ENCODE data around the gene CFD.

CFD gene

GRCh38 chr19:854549-854948 is 4.9 kb upstream of the CFD start:
- H3K36me3 ChIP-seq (ENCODE audit: control insufficient read depth in 2 of 2, insufficient read depth in 2 of 2, low read length in 2 of 2), result no peaks in the 10 kb centered on the region
- H3K4me3 ChIP-seq (ENCODE audit: low read length in 2 of 2), result no peak overlapping the region
- H3K9ac ChIP-seq (ENCODE audit: low read length in 2 of 2), result no peak overlapping the region
- H3K27ac ChIP-seq (ENCODE audit: low read length), result no peak overlapping the region
- H3K9me3 ChIP-seq (ENCODE audit: control insufficient read depth in 2 of 2, low read length in 2 of 2), result no peaks in the 10 kb centered on the region
- peaks cover 16% of the 10 kb centered on the region for H3K4me1 ChIP-seq (ENCODE audit: control insufficient read depth, insufficient read depth, low read length)
- peaks cover 21% of the 10 kb centered on the region in 2 donors for H3K27me3 ChIP-seq (ENCODE audit: control insufficient read depth in 1 of 2, insufficient read depth in 2 of 2, low read length in 2 of 2)

DNA sequence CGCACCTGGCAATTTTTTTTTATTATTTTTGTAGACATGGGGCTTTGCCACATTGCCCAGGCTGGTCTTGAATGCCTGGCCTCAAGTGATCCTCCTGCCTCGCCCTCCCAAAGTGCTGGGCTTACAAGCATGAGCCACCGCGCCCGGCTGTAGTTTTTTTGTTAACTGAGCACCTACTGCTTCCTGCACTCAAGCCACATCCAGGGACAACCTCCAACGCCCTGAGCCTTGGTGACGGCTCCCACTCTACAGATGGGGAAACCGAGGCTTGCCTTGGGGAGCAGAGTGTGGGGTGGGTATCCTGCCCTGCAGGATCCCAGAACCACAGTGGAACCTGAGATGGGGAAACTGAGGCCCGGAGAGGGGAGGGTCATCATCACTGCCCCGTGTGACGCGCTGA is 4.3 kb upstream of the CFD start:
- H3K27ac ChIP-seq (ENCODE audit: low read length), result no peak overlapping the region
- no peaks in the 10 kb centered on the region for H3K36me3 ChIP-seq (ENCODE audit: control insufficient read depth in 2 of 2, insufficient read depth in 2 of 2, low read length in 2 of 2)
- peaks cover 22% of the 10 kb centered on the region for H3K4me1 ChIP-seq (ENCODE audit: control insufficient read depth, insufficient read depth, low read length)
- no peaks in the 10 kb centered on the region for H3K9me3 ChIP-seq (ENCODE audit: control insufficient read depth in 2 of 2, low read length in 2 of 2)
- H3K27me3 ChIP-seq (ENCODE audit: control insufficient read depth in 1 of 2, insufficient read depth in 2 of 2, low read length in 2 of 2), result peaks cover 25 to 26% of the 10 kb centered on the region in 2 donors
- no peak overlapping the region for H3K4me3 ChIP-seq (ENCODE audit: low read length in 2 of 2)
- H3K9ac ChIP-seq (ENCODE audit: low read length in 2 of 2), result no peak overlapping the region

GRCh38 chr19:855566-856120 is 3.8 kb upstream of the CFD start:
- H3K9ac ChIP-seq (ENCODE audit: low read length in 2 of 2), result no peak overlapping the region
- H3K4me3 ChIP-seq (ENCODE audit: low read length in 2 of 2), result no peak overlapping the region
- no peaks in the 10 kb centered on the region for H3K36me3 ChIP-seq (ENCODE audit: control insufficient read depth in 2 of 2, insufficient read depth in 2 of 2, low read length in 2 of 2)
- no peaks in the 10 kb centered on the region for H3K9me3 ChIP-seq (ENCODE audit: control insufficient read depth in 2 of 2, low read length in 2 of 2)
- H3K27ac ChIP-seq (ENCODE audit: low read length), result no peak overlapping the region
- H3K4me1 ChIP-seq (ENCODE audit: control insufficient read depth, insufficient read depth, low read length), result peaks cover 18% of the 10 kb centered on the region
- H3K27me3 ChIP-seq (ENCODE audit: control insufficient read depth in 1 of 2, insufficient read depth in 2 of 2, low read length in 2 of 2), result peaks cover 25 to 28% of the 10 kb centered on the region in 2 donors

- Histone ChIP-seq H3K4me1 (ENCODE audit: control insufficient read depth, insufficient read depth, low read length) (peaks cover 19% of the 10 kb centered on the region), H3K27ac (ENCODE audit: low read length) (no peak overlapping the region), H3K36me3 (ENCODE audit: control insufficient read depth in 2 of 2, insufficient read depth in 2 of 2, low read length in 2 of 2) (no peaks in the 10 kb centered on the region), H3K9me3 (ENCODE audit: control insufficient read depth in 2 of 2, low read length in 2 of 2) (no peaks in the 10 kb centered on the region), H3K9ac (ENCODE audit: low read length in 2 of 2) (no peak overlapping the region), H3K27me3 (ENCODE audit: control insufficient read depth in 1 of 2, insufficient read depth in 2 of 2, low read length in 2 of 2) (peaks cover 22 to 26% of the 10 kb centered on the region in 2 donors), H3K4me3 (ENCODE audit: low read length in 2 of 2) (no peak overlapping the region)
These were observed 1.2 kb upstream of the CFD start for GRCh38 chr19:858284-858683.

GRCh38 chr19:861141-861755 is 1.8 kb downstream of the CFD start:
- Histone ChIP-seq H3K9me3 (ENCODE audit: control insufficient read depth in 2 of 2, low read length in 2 of 2) (no peaks in the 10 kb centered on the region), H3K4me1 (ENCODE audit: control insufficient read depth, insufficient read depth, low read length) (peaks cover 27% of the 10 kb centered on the region), H3K27me3 (ENCODE audit: control insufficient read depth in 1 of 2, insufficient read depth in 2 of 2, low read length in 2 of 2) (peaks cover 17 to 23% of the 10 kb centered on the region in 2 donors), H3K9ac (ENCODE audit: low read length in 2 of 2) (no peak overlapping the region), H3K36me3 (ENCODE audit: control insufficient read depth in 2 of 2, insufficient read depth in 2 of 2, low read length in 2 of 2) (no peaks in the 10 kb centered on the region), H3K27ac (ENCODE audit: low read length) (no peak overlapping the region), H3K4me3 (ENCODE audit: low read length in 2 of 2) (no peak overlapping the region)

- Histone ChIP-seq H3K4me3 (ENCODE audit: low read length in 2 of 2) (no peak overlapping the region), H3K9ac (ENCODE audit: low read length in 2 of 2) (no peak overlapping the region), H3K27ac (ENCODE audit: low read length) (no peak overlapping the region), H3K36me3 (ENCODE audit: control insufficient read depth in 2 of 2, insufficient read depth in 2 of 2, low read length in 2 of 2) (no peaks in the 10 kb centered on the region), H3K27me3 (ENCODE audit: control insufficient read depth in 1 of 2, insufficient read depth in 2 of 2, low read length in 2 of 2) (peaks cover 17 to 23% of the 10 kb centered on the region in 2 donors), H3K9me3 (ENCODE audit: control insufficient read depth in 2 of 2, low read length in 2 of 2) (no peaks in the 10 kb centered on the region), H3K4me1 (ENCODE audit: control insufficient read depth, insufficient read depth, low read length) (peaks cover 27% of the 10 kb centered on the region)
These were observed 2.5 kb downstream of the CFD start for GRCh38 chr19:861756-862580.

DNA sequence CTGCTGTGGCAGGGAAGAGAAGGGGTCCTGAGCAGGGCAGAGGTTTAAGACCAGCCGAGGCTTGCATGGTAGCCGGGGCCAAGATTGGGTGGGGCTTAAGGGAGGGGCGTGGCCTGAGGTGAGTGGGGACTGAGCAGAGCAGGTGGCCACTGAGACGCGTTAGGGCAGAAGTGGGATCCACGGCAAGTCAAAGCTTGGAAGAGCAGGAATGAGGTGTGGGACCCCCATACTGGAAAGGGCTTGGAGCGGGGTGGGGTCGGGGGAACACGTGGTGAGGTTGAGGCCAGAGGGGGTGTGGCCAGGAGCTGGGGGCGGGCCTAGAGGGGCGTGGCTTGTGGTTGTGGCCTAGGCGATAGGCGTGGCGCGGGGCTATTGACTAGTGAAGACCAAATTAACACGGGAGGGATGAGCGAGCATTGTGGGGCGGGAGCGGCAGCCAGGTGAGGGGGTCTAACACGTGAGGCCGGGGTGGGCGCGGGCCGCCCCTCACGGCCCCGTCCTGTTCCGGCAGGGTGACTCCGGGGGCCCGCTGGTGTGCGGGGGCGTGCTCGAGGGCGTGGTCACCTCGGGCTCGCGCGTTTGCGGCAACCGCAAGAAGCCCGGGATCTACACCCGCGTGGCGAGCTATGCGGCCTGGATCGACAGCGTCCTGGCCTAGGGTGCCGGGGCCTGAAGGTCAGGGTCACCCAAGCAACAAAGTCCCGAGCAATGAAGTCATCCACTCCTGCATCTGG is 3.3 kb downstream of the CFD start:
- H3K9ac ChIP-seq (ENCODE audit: low read length in 2 of 2), result no peak overlapping the region
- peaks cover 28% of the 10 kb centered on the region for H3K4me1 ChIP-seq (ENCODE audit: control insufficient read depth, insufficient read depth, low read length)
- H3K9me3 ChIP-seq (ENCODE audit: control insufficient read depth in 2 of 2, low read length in 2 of 2), result no peaks in the 10 kb centered on the region
- H3K4me3 ChIP-seq (ENCODE audit: low read length in 2 of 2), result peak overlapping the region in 1 of 2 donors; percentile 3
- H3K27ac ChIP-seq (ENCODE audit: low read length), result no peak overlapping the region
- peaks cover 17 to 23% of the 10 kb centered on the region in 2 donors for H3K27me3 ChIP-seq (ENCODE audit: control insufficient read depth in 1 of 2, insufficient read depth in 2 of 2, low read length in 2 of 2)
- peaks cover 3 to 4% of the 10 kb centered on the region in 2 donors for H3K36me3 ChIP-seq (ENCODE audit: control insufficient read depth in 2 of 2, insufficient read depth in 2 of 2, low read length in 2 of 2)

DNA sequence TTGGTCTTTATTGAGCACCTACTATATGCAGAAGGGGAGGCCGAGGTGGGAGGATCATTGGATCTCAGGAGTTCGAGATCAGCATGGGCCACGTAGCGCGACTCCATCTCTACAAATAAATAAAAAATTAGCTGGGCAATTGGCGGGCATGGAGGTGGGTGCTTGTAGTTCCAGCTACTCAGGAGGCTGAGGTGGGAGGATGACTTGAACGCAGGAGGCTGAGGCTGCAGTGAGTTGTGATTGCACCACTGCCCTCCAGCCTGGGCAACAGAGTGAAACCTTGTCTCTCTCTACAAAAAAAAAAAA is 3.8 kb downstream of the CFD start:
- peaks cover 32% of the 10 kb centered on the region for H3K4me1 ChIP-seq (ENCODE audit: control insufficient read depth, insufficient read depth, low read length)
- H3K27ac ChIP-seq (ENCODE audit: low read length), result no peak overlapping the region
- H3K27me3 ChIP-seq (ENCODE audit: control insufficient read depth in 1 of 2, insufficient read depth in 2 of 2, low read length in 2 of 2), result peaks cover 15 to 23% of the 10 kb centered on the region in 2 donors
- H3K9ac ChIP-seq (ENCODE audit: low read length in 2 of 2), result no peak overlapping the region
- H3K36me3 ChIP-seq (ENCODE audit: control insufficient read depth in 2 of 2, insufficient read depth in 2 of 2, low read length in 2 of 2), result peaks cover 3 to 4% of the 10 kb centered on the region in 2 donors
- H3K4me3 ChIP-seq (ENCODE audit: low read length in 2 of 2), result no peak overlapping the region
- no peaks in the 10 kb centered on the region for H3K9me3 ChIP-seq (ENCODE audit: control insufficient read depth in 2 of 2, low read length in 2 of 2)

DNA sequence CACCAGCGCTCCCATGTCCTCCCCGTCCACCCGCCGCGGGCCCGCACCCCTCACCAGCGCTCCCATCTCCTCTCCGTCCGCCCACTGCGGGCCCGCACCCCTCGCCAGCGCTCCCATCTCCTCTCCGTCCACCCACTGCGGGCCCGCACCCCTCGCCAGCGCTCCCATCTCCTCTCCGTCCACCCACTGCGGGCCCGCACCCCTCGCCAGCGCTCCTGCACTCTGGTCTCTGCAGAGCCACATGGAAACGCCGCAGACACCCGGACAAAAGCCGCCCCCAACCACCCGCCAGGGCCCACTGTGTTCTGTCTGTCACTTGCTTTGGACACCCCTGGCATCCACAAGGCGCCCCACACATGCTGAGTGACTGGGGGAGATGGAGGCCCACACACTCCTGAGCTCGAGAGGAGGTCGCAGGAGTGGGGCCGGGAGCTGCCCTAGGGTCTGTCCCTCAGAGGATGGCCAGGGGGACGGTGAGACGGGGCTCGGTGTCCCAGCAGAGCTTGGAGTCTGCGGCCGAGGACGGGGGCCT is 7.4 kb downstream of the CFD start:
- peaks cover 3 to 7% of the 10 kb centered on the region in 2 donors for H3K36me3 ChIP-seq (ENCODE audit: control insufficient read depth in 2 of 2, insufficient read depth in 2 of 2, low read length in 2 of 2)
- no peak overlapping the region for H3K27ac ChIP-seq (ENCODE audit: low read length)
- H3K4me3 ChIP-seq (ENCODE audit: low read length in 2 of 2), result no peak overlapping the region
- H3K27me3 ChIP-seq (ENCODE audit: control insufficient read depth in 1 of 2, insufficient read depth in 2 of 2, low read length in 2 of 2), result peaks cover 0 to 4% of the 10 kb centered on the region in 2 donors
- H3K4me1 ChIP-seq (ENCODE audit: control insufficient read depth, insufficient read depth, low read length), result peaks cover 33% of the 10 kb centered on the region
- no peak overlapping the region for H3K9ac ChIP-seq (ENCODE audit: low read length in 2 of 2)
- H3K9me3 ChIP-seq (ENCODE audit: control insufficient read depth in 2 of 2, low read length in 2 of 2), result no peaks in the 10 kb centered on the region

DNA sequence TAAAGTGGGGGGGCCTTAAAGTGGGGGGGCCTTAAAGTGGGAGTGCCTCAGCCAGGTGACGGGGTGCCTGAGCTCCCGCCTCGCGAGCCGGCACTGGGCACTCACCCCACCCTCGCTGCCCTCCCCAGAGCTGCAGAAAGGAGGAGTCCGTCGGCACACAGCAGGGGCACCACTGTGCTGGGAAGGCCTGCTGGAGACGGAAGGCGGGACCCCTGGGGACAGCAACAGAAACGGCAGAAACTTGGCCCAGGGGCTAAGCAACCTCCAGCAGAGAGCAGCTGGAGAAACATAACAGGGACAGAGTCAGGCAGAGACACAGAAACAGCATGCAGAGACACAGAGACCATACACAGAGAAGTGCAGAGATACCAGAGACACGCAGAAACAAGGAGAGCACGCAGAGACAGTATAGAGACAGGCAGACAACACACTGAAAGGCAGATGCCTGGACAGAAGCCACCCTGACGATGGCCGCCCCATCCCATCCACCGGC is 7.9 kb downstream of the CFD start:
- Histone ChIP-seq H3K27me3 (ENCODE audit: control insufficient read depth in 1 of 2, insufficient read depth in 2 of 2, low read length in 2 of 2) (peaks cover 0 to 4% of the 10 kb centered on the region in 2 donors), H3K27ac (ENCODE audit: low read length) (no peak overlapping the region), H3K4me1 (ENCODE audit: control insufficient read depth, insufficient read depth, low read length) (peaks cover 39% of the 10 kb centered on the region), H3K9ac (ENCODE audit: low read length in 2 of 2) (no peak overlapping the region), H3K36me3 (ENCODE audit: control insufficient read depth in 2 of 2, insufficient read depth in 2 of 2, low read length in 2 of 2) (peaks cover 3 to 7% of the 10 kb centered on the region in 2 donors), H3K4me3 (ENCODE audit: low read length in 2 of 2) (no peak overlapping the region), H3K9me3 (ENCODE audit: control insufficient read depth in 2 of 2, low read length in 2 of 2) (no peaks in the 10 kb centered on the region)
